Large intestine (tissue), 3 donors: ENCODE data around the gene SULT4A1. TPM values are rescaled to one million over a fixed set of nuclear protein-coding genes. Genes with fewer than 3 reads are reported as not detected.

ENCODE experiments used
- DNase-seq, 2 donors: peaks; one replicate each; pipeline versions ENCODE4 v3.0.0 to v3.0.0-alpha.2; 2013
- H3K27ac ChIP-seq: one replicate; pipeline ENCODE4 v1.5.1; 2013; ENCODE audit warnings: low read length
- H3K27me3 ChIP-seq: 2 replicates; pipeline ENCODE4 v1.6.1; 2013; ENCODE audit warnings: low read length; ENCODE audit not compliant: control insufficient read depth, insufficient read depth
- H3K36me3 ChIP-seq: 2 replicates; pipeline ENCODE4 v1.6.1; 2013; ENCODE audit warnings: low read length; ENCODE audit not compliant: control insufficient read depth, insufficient read depth
- H3K4me1 ChIP-seq: one replicate; pipeline ENCODE4 v1.6.1; 2013; ENCODE audit warnings: low read length; ENCODE audit not compliant: control insufficient read depth, insufficient read depth
- H3K4me3 ChIP-seq: one replicate; pipeline ENCODE4 v1.5.1; 2013; ENCODE audit warnings: low read length
- H3K9me3 ChIP-seq: one replicate; pipeline ENCODE4 v1.6.1; 2013; ENCODE audit warnings: mild to moderate bottlenecking, low read depth, low read length, moderate library complexity; ENCODE audit not compliant: control insufficient read depth
- WGBS: methylation state at CpG from one replicate; pipeline ENCODE4 v1.1.5; 2013; ENCODE audit warnings: low lambda C conversion rate; ENCODE audit not compliant: insufficient coverage; 5-methylcytosine and 5-hydroxymethylcytosine counted together
- polyA plus RNA-seq: library from polyadenylated mRNA; unstranded; fragments of 120-200 nt; gene quantifications from one replicate; pipeline ENCODE4 v1.2.1, GENCODE V29; 2013

The SULT4A1 gene
- polyA plus RNA-seq, 1 donor, result 5.0 TPM

- WGBS, result no CpG with 5 or more reads among the region's 16 CpGs
- Histone ChIP-seq H3K27ac (peak overlapping the region; percentile 33), H3K9me3 (no peaks in the 10 kb centered on the region), H3K4me1 (no peaks in the 10 kb centered on the region), H3K27me3 (no peaks in the 10 kb centered on the region), H3K4me3 (no peak overlapping the region), H3K36me3 (no peaks in the 10 kb centered on the region)
- no peak for DNase-seq
These were observed 34.2 kb downstream of the SULT4A1 start for GRCh38 chr22:43827926-43828724.

- Histone ChIP-seq H3K9me3 (no peaks in the 10 kb centered on the region), H3K4me1 (no peaks in the 10 kb centered on the region), H3K27me3 (no peaks in the 10 kb centered on the region), H3K27ac (no peak overlapping the region), H3K4me3 (no peak overlapping the region), H3K36me3 (no peaks in the 10 kb centered on the region)
- DNase-seq, result no peak
- 75% methylated on average over 3 of the region's 13 CpGs for WGBS
These were observed 35.1 kb downstream of the SULT4A1 start for GRCh38 chr22:43827003-43827735.

- DNase-seq, result peak in 1 of 2 donors; percentile 21
These were observed 35.9 kb downstream of the SULT4A1 start for GRCh38 chr22:43826142-43827002.

GRCh38 chr22:43825651-43826050, 36.7 kb downstream of the SULT4A1 start:
- H3K4me1 ChIP-seq, result no peaks in the 10 kb centered on the region
- H3K27ac ChIP-seq, result no peak overlapping the region
- no CpG with 5 or more reads among the region's 11 CpGs for WGBS
- H3K36me3 ChIP-seq, result no peaks in the 10 kb centered on the region
- no peaks in the 10 kb centered on the region for H3K9me3 ChIP-seq
- H3K4me3 ChIP-seq, result no peak overlapping the region
- no peaks in the 10 kb centered on the region for H3K27me3 ChIP-seq
- DNase-seq, result no peak

More at GRCh38 chr22:43826142-43827002, 35.9 kb downstream of the SULT4A1 start:
- no peak overlapping the region for H3K4me3 ChIP-seq
- no peaks in the 10 kb centered on the region for H3K36me3 ChIP-seq
- no peaks in the 10 kb centered on the region for H3K27me3 ChIP-seq
- peak overlapping the region; percentile 14 for H3K27ac ChIP-seq
- no CpG with 5 or more reads among the region's 16 CpGs for WGBS
- H3K9me3 ChIP-seq, result no peaks in the 10 kb centered on the region
- H3K4me1 ChIP-seq, result no peaks in the 10 kb centered on the region

GRCh38 chr22:43824724-43825420, 37.4 kb downstream of the SULT4A1 start:
- WGBS, result no CpG with 5 or more reads among the region's 26 CpGs
- H3K4me1 ChIP-seq, result no peaks in the 10 kb centered on the region
- no peak for DNase-seq
- H3K36me3 ChIP-seq, result no peaks in the 10 kb centered on the region
- no peak overlapping the region for H3K4me3 ChIP-seq
- H3K27ac ChIP-seq, result no peak overlapping the region
- no peaks in the 10 kb centered on the region for H3K27me3 ChIP-seq
- no peaks in the 10 kb centered on the region for H3K9me3 ChIP-seq

- Histone ChIP-seq H3K9me3 (no peaks in the 10 kb centered on the region), H3K4me1 (no peaks in the 10 kb centered on the region), H3K27ac (no peak overlapping the region), H3K4me3 (no peak overlapping the region), H3K36me3 (no peaks in the 10 kb centered on the region), H3K27me3 (no peaks in the 10 kb centered on the region)
- WGBS, result 80% methylated on average over 1 of the region's 17 CpGs
- DNase-seq, result no peak
These were observed 38.2 kb downstream of the SULT4A1 start for GRCh38 chr22:43823911-43824665.

- no peaks in the 10 kb centered on the region for H3K9me3 ChIP-seq
- no peaks in the 10 kb centered on the region for H3K36me3 ChIP-seq
- DNase-seq, result peak in 1 of 2 donors; percentile 53
- no peaks in the 10 kb centered on the region for H3K27me3 ChIP-seq
- no peaks in the 10 kb centered on the region for H3K4me1 ChIP-seq
- H3K4me3 ChIP-seq, result no peak overlapping the region
- H3K27ac ChIP-seq, result no peak overlapping the region
- no CpG with 5 or more reads among the region's 13 CpGs for WGBS
These were observed 38.9 kb downstream of the SULT4A1 start for GRCh38 chr22:43823353-43823908.

- Histone ChIP-seq H3K27ac (no peak overlapping the region), H3K4me3 (no peak overlapping the region), H3K36me3 (no peaks in the 10 kb centered on the region), H3K27me3 (no peaks in the 10 kb centered on the region), H3K9me3 (no peaks in the 10 kb centered on the region), H3K4me1 (no peaks in the 10 kb centered on the region)
- DNase-seq, result no peak
- WGBS, result 100% methylated on average over 2 of the region's 22 CpGs
These were observed 40.5 kb downstream of the SULT4A1 start for GRCh38 chr22:43821606-43822425.
